ENCODE measurements around the gene TRIM44.
"Not testable (repeated sequence)": the region's sequence is repeated elsewhere in the genome, so short reads cannot be mapped to it uniquely, and the experiment has no call there.

Gene TRIM44

DNA sequence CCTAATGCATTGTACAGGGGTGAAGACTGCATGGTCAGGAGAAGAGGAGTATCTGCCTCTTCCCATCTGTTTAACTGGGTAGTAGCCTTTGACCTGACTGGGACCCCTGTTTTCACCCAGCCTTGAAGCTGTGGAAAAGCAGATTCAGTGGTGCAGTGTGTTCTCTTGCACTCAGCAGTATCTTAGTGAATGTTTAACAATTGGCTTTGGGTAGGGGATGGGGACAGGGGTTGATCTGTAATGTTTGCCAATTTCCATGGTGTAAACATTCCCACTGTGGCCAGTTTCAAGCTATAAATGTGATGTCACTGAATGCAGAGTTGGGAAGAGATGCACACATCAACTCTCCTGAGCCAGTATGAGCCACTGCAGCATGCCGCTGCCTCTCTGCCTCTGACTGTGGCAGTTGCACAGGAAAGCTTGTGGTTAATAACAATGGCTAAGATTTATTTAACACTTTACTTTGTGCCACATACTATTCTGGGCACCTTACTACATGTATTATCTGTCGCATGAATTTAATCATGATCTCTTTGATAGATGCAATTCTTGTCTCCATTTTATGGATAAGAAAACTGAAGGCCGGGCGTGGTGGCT, 28.6 kb upstream of the TRIM44 start:
- no peak for DNase-seq (ENCODE audit: low spot score)

- no peak for DNase-seq (ENCODE audit: low spot score)
Measured at GRCh38 chr11:35635933-35636332, 26.6 kb upstream of the TRIM44 start.

DNA sequence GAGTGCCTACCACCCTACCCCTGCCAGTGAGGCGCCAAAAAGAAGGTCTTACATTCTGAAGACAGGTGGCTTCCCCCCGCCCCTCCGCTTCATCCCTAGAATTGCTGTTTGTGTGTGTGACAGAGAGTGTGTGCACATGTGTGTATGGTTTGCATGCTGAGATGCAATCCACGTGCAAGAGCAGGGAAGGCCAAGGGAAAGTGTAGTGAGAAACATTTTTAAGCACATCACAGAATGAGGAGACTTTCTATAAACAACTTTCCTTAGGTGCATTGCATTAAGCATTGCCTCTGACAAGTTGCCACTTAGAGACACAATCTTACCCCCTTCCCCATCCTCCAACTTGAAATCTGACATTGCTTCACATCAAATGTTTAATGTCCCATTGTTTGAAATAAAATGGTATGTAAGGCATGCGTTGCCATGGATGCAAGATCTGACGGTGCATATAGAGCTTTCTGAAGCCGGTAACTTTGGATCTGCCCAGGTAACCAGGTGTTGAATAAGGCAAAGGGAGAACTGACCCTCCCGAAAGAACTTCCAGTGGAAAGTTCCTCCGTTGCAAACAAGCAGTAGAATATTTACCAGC, 22.9 kb upstream of the TRIM44 start:
- DNase-seq (ENCODE audit: low spot score), result peak; percentile 25

GRCh38 chr11:35641171-35641897, 21.2 kb upstream of the TRIM44 start:
- DNase-seq (ENCODE audit: low spot score), result no peak

GRCh38 chr11:35641964-35642363, 20.6 kb upstream of the TRIM44 start:
- no peak for DNase-seq (ENCODE audit: low spot score)

GRCh38 chr11:35647421-35648093, 15.0 kb upstream of the TRIM44 start:
- no peak for DNase-seq (ENCODE audit: low spot score)

DNA sequence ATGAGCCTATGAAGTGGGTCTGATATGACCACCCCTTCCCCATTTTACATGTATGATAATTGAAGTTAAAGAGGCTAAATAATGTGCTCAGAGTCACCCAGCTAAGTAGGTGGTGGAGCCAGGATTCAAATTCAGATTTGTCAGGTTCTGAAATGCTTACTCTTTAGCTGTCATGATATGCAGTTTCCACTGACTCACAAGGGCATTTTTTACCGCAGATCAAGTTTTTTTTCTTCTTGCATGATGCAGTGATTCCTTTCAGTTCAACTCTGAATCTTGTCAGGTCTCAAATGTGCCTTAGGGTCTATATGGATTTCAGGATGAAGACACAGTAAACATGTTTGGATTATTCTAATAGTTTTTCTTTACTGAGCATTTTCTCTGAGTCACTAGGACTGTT, 12.6 kb upstream of the TRIM44 start:
- DNase-seq (ENCODE audit: low spot score), result no peak

DNA sequence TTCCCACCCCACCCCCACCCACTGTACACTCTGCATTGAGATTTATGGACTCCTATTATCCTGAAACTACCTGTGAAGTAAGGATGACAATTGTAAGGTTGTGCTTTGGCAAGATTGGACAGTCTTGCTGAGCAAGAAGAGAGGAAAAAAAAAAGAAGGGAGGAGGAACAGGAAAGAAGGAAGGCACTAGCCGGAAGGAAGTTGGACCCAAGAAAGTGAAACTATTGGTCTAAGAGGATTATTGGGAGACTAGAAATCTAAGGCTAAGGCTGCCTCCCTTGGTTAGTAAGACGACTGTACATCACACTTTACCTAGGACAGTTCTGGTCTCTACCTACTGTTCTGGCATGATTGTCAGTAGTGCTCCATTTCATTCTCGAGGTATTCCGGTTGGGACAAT, 12.1 kb upstream of the TRIM44 start:
- DNase-seq (ENCODE audit: low spot score), result no peak

DNA sequence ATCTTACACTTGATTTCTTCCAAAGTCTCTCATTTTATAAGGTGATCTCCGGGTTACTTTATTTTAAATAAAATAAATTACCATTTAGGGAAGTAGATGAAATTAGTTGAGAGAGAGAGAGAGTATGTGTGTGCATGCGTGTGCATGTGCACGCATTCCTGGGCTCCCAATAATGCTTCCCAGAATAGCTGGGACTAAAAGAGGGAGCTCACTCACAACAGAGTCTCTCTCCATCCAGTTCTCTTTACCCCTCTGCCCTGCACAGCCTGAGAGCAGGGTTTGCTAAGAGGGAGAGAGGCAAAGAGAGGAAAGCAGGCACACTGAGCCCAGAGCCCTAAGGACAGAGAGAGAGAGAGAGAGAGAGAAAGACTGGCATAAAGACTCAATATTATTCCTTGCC, 11.3 kb upstream of the TRIM44 start:
- DNase-seq (ENCODE audit: low spot score), result no peak

DNA sequence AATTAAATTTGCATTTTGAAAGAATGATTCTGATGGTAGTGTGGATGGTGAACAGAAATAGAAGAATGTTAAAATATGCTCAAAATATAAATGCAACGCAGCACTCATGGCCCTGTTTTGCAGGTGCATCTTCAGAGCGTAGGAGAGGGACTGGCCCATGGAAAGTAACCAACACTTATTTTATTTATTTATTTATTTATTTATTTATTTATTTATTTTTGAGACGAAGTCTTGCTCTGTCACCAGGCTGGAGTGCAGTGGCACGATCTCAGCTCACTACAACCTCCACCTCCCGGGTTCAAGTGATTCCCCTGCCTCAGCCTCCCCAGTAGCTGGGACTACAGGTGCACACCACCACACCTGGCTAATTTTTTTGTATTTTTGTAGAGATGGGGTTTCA, 9.8 kb upstream of the TRIM44 start:
- not testable (repeated sequence) for DNase-seq (ENCODE audit: low spot score)

GRCh38 chr11:35654711-35655110, 7.9 kb upstream of the TRIM44 start:
- DNase-seq (ENCODE audit: low spot score), result no peak

- DNase-seq (ENCODE audit: low spot score), result no peak
Measured at GRCh38 chr11:35655254-35655653, 7.3 kb upstream of the TRIM44 start.

DNA sequence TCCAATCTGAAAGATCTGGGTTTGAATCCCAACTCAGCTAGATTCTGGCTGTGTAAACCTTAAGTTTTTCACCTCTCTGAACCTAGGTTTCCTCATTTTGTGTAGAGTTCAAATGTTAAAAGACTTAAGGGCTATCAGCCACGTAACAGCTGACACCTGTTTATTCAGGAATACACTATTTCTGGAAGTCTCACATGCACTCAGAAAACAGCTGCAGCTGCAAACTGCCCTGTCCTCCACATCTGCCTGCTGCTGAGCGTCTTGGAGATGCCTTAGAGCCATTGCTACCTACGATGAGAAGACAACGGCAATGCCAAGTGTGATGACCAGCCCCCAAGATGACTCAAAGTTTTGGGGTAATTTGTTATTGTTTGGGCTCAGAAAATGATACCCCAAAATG, 6.7 kb upstream of the TRIM44 start:
- DNase-seq (ENCODE audit: low spot score), result no peak

- DNase-seq (ENCODE audit: low spot score), result no peak
Measured at GRCh38 chr11:35658020-35658948, 4.3 kb upstream of the TRIM44 start.

- DNase-seq (ENCODE audit: low spot score), result no peak
Measured at GRCh38 chr11:35661534-35661933, 1.0 kb upstream of the TRIM44 start.

- DNase-seq (ENCODE audit: low spot score), result peak; percentile 41
Measured at GRCh38 chr11:35662061-35662648, 420 bp upstream of the TRIM44 start.

- no peak for DNase-seq (ENCODE audit: low spot score)
Measured at GRCh38 chr11:35663408-35663702, 780 bp downstream of the TRIM44 start.

DNA sequence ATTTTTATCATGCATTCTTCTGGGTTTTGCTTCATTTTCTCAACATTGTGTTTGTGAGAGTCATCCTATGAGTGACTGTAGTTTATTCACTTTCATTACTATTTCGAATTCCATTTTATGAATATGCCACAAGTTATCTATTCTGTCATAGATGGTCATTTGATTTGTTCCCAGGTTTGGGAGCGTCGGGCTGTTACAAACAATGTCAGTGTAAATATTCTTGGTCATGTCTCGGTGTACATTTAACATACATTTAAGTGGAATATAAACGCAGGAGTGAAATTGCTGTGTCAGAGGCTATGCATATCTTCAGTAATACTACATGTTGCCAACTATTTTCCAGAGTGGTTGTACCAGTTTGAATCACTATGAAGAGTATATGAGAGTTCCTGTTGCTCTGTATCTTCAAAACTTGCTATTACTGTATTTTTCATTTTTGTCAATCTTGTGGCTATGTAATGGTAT, 2.4 kb downstream of the TRIM44 start:
- DNase-seq (ENCODE audit: low spot score), result no peak

DNA sequence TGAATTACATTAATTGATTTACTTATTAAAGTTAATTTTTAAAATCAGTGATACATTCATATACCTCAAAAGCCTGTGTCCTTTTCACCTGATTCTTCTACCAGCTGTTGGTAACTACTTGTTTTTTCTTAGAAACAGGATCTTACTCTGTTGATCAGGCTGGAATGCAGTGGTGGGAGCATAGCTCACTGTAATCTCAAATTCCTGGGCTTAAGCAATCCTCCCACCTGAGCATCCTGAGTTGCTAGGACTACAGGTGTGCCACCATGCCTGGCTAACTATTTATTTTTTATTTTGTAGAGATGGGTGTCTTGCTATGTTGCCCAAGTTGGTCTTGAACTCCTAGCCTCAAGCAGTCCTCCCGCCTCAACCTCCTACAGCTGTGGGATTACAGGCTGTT, 4.7 kb downstream of the TRIM44 start:
- no peak for DNase-seq (ENCODE audit: low spot score)

DNA sequence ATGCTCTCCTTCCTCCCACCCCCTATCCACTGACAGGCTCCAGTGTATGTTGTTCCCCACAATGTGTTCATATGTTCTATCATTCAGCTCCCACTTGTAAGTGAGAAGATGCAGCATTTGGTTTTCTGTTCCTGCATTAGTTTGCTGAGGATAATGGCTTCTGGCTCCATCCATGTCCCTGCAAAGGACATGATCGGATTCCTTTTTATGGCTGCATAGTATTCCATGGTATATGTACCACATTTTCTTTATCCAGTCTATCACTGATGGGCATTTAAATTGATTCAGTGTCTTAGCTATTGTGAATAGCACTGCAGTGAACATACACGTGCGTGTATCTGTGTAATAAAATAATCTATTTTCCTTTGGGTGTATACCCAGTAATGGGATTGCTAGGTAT, 5.8 kb downstream of the TRIM44 start:
- not testable (repeated sequence) for DNase-seq (ENCODE audit: low spot score)

DNA sequence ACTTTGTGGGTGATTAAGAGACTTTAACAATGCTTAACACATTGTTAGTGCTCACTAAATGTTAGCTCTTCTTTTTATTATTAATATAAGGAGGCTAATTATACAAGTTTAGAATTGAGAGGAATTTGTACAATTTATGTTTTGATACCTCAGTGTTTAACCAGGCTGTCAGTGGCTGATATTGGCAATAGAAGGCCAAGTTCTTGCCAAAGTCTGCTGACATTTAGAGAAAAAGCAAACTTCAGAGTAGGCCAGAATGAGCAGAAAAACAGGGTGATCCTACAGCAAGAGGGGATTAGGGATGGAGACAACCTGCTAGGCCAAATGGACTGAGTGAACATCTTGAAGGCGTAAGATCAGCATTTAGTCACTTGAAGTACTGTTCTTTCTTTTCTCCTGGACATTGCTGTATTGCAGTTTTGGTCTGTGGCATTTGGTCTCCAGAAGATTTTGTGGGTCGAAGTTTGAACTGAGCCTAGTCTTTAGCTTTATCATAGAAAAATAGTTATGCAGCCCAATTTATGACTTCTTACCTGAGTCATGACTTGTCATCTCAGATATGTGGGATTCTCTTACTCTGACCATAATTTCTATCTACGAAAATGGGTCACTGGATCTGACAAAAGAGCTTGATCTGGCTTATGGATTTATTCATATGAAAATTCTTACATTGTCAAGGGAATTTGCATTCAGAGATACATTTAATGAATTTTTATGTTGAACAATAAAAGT, 9.0 kb downstream of the TRIM44 start:
- no peak for DNase-seq (ENCODE audit: low spot score)
